AG04450 (cell line): ENCODE measurements around the gene ST14. TPM values are rescaled to one million over a fixed set of nuclear protein-coding genes. Genes with fewer than 3 reads are reported as not detected.

Experiments
- CTCF ChIA-PET: fragments of 300-600, 350-600 bp; formaldehyde crosslinking; extraction: SDS; loops from one replicate; lab custom pipeline; 2022; ENCODE audit warnings: antibody characterized with exemption, inconsistent platforms; lab: Charles Lee
- POLR2A ChIA-PET: fragments of 350-600 bp; formaldehyde crosslinking; extraction: SDS; loops from one replicate; lab custom pipeline; 2021; ENCODE audit warnings: antibody characterized with exemption, inconsistent platforms; lab: Yijun Ruan, JAX
- DNase-seq: peaks from one replicate; pipeline ENCODE4 v3.0.0-alpha.2; 2011; ENCODE audit warnings: low read depth, low spot score
- H3K27ac ChIP-seq: one replicate; pipeline ENCODE4 v1.5.1; 2012; ENCODE audit warnings: low read depth, low read length, control low read depth
- H3K27me3 ChIP-seq: one replicate; pipeline ENCODE4 v1.6.0; 2012; ENCODE audit warnings: low read length; ENCODE audit not compliant: control insufficient read depth, insufficient read depth
- H3K4me3 ChIP-seq: 2 replicates; pipeline ENCODE4 v1.5.1; 2011; ENCODE audit warnings: mild to moderate bottlenecking, low read depth, low read length, control low read depth
- H3K9me3 ChIP-seq: 2 replicates; pipeline ENCODE4 v1.5.1; 2012; ENCODE audit warnings: low read length; ENCODE audit not compliant: control insufficient read depth, insufficient read depth
- polyA plus RNA-seq: library from polyadenylated mRNA; depleted of rRNA; stranded (reverse); fragments of >200 nt; gene quantifications from 2 replicates; pipeline ENCODE4 v1.2.3, GENCODE V29; 2011
- TF ChIP-seq, protein P1 (sequence below): IDR thresholded peaks from 2 replicates; pipeline ENCODE4 v1.5.1; 2011; ENCODE audit warnings: low read depth, low read length, control low read depth, inconsistent platforms

ST14 gene
- polyA plus RNA-seq, 1 experiment, result not detected

DNA sequence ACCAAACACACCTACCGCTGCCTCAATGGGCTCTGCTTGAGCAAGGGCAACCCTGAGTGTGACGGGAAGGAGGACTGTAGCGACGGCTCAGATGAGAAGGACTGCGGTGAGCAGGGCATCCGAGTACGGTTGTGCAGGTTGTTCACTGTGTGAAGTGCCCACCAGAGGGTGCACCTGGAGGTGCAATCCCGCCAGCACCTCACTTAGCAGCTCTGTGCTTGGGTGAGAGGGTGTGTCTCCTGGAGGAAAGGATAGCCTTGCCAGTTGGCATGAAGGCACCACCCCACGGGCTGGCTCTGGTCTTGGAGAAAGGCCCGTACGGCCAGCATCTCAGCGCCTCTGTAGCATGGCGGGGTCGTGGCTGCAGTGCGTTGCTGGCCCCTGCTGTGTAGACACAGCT lies 39.4 kb downstream of the ST14 start:
- Histone ChIP-seq H3K9me3 (no peaks in the 10 kb centered on the region; the same call in 1 of the 2 replicates), H3K27ac (no peak overlapping the region), H3K27me3 (peaks cover 35% of the 10 kb centered on the region), H3K4me3 (no peak overlapping the region)
- DNase-seq, result no peak
- TF ChIP-seq, protein P1, sequence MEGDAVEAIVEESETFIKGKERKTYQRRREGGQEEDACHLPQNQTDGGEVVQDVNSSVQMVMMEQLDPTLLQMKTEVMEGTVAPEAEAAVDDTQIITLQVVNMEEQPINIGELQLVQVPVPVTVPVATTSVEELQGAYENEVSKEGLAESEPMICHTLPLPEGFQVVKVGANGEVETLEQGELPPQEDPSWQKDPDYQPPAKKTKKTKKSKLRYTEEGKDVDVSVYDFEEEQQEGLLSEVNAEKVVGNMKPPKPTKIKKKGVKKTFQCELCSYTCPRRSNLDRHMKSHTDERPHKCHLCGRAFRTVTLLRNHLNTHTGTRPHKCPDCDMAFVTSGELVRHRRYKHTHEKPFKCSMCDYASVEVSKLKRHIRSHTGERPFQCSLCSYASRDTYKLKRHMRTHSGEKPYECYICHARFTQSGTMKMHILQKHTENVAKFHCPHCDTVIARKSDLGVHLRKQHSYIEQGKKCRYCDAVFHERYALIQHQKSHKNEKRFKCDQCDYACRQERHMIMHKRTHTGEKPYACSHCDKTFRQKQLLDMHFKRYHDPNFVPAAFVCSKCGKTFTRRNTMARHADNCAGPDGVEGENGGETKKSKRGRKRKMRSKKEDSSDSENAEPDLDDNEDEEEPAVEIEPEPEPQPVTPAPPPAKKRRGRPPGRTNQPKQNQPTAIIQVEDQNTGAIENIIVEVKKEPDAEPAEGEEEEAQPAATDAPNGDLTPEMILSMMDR, result no peak
- ChIA-PET POLR2A (no interaction called here), CTCF (no interaction called here)

DNA sequence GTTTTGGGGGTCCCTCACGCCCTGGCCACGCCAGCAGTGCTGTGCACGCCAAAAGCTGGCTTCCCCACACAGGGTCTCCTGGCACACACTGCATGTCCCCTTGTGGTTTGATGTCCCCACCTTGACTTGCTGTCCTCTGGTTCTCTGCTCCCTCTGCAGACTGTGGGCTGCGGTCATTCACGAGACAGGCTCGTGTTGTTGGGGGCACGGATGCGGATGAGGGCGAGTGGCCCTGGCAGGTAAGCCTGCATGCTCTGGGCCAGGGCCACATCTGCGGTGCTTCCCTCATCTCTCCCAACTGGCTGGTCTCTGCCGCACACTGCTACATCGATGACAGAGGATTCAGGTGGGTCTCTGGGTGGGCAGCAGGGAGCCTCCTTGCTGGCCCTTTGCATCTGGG lies 40.2 kb downstream of the ST14 start:
- POLR2A ChIA-PET, result no interaction called here
- no peaks in the 10 kb centered on the region; the same call in 1 of the 2 replicates for H3K9me3 ChIP-seq
- no peak for DNase-seq
- H3K27me3 ChIP-seq, result peaks cover 32% of the 10 kb centered on the region
- TF ChIP-seq, protein P1, result no peak
- CTCF ChIA-PET, result interaction anchor here (1.8 kb wide), 1 partner anchor 13 kb away, joined by 4 read pairs; no protein-coding TSS in a partner anchor
- no peak overlapping the region for H3K27ac ChIP-seq
- no peak overlapping the region for H3K4me3 ChIP-seq

DNA sequence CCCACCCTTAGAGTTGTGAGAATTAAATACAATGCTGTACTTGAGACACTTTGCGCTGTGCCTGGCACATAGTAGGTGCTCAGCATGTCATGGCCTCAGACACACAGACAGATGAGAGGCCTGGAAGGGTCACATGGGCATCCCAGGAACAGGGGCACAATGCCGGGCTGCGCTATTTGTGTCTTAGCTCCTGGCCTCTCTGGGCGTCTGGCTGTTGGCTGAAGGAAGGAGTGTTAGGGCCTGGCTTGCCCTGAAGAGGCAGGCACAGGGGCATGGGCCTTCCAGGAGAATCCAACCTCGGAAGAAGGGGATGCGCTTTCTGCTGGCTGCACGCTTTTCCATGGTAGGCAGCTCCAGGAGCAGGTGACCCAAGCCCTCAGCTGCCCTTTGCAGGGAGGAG lies 41.4 kb downstream of the ST14 start:
- no peaks in the 10 kb centered on the region; the same call in 1 of the 2 replicates for H3K9me3 ChIP-seq
- H3K27me3 ChIP-seq, result peaks cover 33% of the 10 kb centered on the region
- H3K27ac ChIP-seq, result no peak overlapping the region
- TF ChIP-seq, protein P1, result no peak
- ChIA-PET CTCF (interaction anchor here (1.8 kb wide), 1 partner anchor 12 kb away, joined by 4 read pairs; no protein-coding TSS in a partner anchor), POLR2A (no interaction called here)
- H3K4me3 ChIP-seq, result no peak overlapping the region
- no peak for DNase-seq

DNA sequence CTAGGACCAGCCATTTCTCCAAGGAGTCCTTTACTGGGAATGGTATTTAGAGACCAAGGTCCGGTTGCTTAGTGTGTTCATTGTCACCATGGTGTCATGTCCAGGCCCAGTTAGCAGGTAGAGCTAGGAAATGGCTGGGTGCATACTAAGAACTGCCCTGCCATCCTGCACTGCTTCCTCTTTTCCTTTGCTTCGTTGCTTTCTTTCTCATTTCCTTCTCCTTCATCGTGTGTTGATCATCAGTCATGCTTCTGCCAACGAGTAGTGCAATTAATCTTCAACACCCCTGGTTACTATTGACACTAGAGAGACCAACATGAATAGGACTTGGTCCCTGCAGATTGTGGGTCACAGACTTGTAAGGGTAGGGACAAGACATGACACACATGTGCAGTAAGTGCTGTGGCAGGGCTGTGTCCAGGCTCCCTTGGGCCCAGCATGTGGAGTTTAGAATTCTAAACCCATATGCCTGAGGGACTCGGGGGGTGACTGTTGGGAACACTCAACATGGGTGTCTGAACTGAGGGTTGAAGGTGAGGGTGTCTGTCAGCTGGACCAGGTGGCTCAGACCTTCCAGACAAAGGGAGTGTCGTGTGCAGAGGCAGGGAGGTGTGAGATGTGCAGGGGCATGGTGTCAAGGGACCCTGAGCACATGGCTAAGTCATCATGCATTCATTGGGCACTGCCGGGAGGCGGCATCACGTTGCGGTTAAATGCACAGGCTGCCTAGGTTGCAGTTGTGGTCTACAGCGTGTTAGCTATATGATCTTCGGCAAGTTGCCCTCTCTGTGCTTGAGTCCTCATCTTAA lies 42.6 kb downstream of the ST14 start:
- Histone ChIP-seq H3K27me3 (peaks cover 32% of the 10 kb centered on the region), H3K4me3 (no peak overlapping the region), H3K9me3 (no peaks in the 10 kb centered on the region; the same call in 1 of the 2 replicates), H3K27ac (no peak overlapping the region)
- TF ChIP-seq, protein P1, result no peak
- CTCF ChIA-PET, result interaction anchor here (1.3 kb wide), 1 partner anchor 11 kb away, joined by 3 read pairs; no protein-coding TSS in a partner anchor
- no peak for DNase-seq
- POLR2A ChIA-PET, result no interaction called here
